ENCODE data around the gene RAB10.

The RAB10 gene

DNA sequence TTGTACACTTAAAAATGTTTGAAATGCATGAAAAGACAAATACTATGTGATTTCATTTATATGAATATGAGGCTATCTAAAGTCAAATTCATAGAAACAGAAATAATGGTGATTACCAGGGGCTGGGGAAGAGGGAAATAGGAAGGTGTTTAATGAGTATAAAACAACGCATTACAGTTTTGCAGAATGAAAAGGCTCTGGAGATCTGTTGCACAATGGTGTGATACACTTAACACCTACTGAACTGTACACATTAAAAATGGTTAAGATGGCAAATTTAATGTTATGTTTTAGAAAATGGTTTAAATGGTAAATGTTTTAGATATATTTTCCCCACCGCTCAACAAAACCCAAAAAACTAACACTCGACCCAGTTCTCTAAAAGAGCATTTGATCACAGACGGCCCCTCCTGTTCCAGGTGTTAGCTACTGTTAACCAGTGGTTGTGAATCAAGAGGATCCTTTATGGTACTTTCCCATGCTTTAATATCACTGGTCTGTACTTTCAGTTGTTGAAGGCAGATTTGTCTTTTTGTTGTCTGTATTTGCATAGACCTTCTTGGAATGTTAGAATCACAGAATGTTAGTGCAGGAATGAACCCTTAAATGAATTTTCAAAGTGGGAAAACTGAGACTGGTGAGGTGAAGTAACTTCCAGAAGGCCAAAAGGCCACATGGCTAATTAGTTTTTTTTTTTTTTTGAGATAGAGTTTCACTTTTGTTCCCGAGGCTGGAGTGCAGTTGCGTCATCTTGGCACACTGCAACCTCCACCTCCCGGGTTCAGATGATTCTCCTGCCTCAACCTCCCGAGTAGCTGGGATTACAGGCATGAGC is 10.2 kb downstream of the RAB10 start:
- Histone ChIP-seq H3K4me3 (no peak overlapping the region), H3K27ac (peak overlapping the region in 3 of 21 experiments; percentile 5 to 48 (median 8))

DNA sequence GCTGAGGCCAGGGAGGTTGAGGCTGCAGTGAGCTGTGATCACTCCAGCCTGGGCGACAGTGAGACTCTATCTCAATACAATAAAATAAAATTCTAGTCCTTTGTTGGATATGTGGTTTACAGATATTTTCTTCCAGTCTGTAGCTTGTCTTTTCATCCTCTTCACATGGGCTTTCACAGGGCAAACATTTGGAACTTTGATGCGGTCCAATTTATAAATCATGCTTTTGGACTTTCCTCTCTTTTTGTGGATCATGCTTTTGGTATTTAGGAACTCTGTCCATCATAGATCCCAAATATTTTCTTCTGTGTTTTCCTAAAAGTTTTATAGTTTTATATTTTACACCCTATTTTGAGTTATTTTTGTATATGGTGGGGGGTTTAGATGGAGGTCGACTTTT is 14.9 kb downstream of the RAB10 start:
- no peak overlapping the region for H3K4me3 ChIP-seq
- no peak overlapping the region for H3K27ac ChIP-seq

DNA sequence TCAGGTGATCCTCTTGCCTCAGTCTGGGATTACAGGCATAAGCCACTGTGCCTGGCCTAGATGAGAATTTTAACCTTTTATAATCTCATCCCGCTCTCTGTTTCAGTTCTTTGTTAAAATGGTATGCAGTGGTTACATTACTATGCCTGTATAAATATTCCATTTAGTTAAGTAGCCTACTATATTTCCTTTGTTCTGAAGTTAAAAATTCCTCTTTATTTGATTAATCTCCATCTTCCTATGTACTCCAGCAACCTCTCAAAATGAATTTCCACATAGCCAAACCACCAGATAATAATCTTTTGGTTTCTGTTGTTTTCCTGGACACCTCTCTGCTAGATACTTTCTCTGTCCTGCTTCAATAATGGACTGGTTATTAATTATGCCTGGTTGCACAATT is 15.8 kb downstream of the RAB10 start:
- no peak overlapping the region for H3K4me3 ChIP-seq
- H3K27ac ChIP-seq, result no peak overlapping the region

DNA sequence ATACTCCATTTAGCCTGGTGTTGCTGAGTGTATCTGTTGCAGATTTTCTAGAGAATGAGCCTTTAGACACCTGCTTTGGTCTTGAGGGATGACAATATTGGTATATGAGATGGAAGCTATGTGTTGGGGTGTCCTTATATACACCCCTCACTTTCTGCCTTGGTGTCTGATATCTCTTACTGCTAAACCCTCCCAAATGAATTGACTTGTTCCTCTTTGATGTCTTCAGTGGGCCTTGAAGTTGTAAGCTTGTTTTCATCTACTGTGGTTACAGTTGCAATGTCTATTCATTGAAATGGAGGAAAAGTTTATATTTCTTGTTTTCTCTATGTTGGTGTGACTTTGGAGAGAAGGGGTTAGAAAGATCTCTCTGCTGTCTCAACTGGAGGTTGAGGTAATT is 18.9 kb downstream of the RAB10 start:
- H3K4me3 ChIP-seq, result no peak overlapping the region
- H3K27ac ChIP-seq, result no peak overlapping the region

DNA sequence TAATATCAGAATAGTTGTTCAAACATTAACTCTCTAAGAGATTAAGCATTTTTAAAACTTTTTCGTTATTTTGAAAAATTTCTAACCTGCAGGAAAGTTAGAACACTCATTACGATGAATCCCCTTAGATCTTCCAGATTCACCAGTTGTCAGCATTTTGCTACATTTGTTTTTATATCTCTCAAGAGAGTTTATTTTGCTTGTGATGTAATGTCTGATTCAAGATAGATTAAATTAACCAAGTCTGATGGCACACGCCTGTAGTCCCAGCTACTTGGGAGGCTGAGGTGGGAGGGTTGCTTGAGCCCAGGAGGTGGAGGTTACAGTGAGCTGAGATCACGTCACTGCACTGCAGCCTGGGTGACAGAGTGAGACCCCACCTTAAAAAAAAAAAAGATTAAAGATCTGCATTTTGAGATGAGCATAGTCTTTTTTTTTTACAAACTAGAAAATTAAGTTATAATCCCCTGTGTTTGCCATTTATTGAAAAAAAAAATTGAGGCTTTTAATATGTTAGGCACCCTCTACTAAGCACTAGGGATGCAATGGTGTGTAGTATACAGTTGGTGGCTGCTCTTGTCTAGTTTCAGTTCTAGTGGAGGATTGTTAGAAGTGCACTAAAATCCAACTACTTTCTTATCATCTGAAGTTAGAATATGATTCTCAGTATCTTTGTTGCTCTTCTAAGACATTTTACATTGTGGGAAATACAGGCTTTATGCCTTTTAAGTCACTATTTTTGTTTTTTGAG is 20.9 kb downstream of the RAB10 start:
- Histone ChIP-seq H3K4me3 (no peak overlapping the region), H3K27ac (no peak overlapping the region)

DNA sequence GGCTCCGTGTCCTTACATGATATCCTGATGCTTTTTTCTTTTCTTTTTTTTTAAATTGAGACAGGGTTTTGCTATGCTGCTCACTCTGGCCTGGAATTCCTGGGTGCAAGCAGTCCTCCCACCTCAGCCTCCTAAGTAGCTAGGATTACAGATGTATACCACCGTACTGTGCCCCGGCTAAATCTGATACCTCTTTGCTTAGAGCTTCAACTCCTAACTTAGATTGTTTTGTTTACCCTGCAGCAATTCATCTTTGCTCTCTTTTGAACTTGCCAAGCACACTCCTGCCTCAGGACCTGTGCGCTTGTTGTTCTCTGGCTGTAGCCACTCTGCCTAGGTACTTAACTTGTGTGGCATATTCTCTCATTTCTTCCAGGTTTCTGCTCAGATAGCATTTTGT is 24.5 kb downstream of the RAB10 start:
- no peak overlapping the region for H3K27ac ChIP-seq

DNA sequence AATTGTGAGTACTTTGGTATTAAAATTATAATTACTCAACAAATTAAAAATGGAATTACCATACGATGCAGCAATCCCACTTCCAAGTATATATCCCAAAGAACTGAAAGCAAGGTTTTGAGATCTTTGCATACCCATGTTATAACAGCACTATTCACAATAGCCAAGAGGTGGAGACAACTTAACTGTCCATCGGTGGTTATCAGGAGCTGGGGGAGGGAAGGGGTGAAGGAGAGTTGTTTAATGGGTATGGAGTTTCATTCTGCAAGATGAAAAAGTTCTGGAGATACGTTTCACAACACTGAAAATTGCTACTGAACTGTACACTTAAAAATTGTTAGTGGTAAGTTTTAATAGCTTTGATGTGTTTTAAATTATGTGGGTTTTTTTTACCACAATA is 25.7 kb downstream of the RAB10 start:
- no peak overlapping the region for H3K4me3 ChIP-seq
- H3K27ac ChIP-seq, result no peak overlapping the region

More for the DNA sequence above, 24.5 kb downstream of the RAB10 start:
- H3K4me3 ChIP-seq, result no peak overlapping the region

DNA sequence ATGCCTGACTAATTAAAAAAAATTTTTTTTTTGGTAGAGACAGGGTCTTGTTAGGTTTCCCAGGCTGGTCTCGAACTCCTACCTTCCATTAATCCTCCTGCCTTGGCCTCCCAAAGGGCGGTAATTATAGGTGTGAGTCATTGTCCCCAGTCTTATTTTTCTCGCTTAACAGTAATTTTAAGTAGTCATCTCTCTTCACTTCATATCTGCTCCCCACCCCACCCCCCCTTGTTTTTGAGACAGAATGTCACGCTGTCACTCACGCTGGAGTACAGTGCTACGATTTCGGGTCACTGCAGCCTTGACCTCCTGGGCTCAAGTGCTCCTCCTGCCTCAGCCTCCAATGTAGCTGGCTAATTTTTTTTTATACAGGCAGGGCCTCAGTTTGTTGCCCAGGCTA is 27.7 kb downstream of the RAB10 start:
- H3K4me3 ChIP-seq, result no peak overlapping the region
- H3K27ac ChIP-seq, result no peak overlapping the region

DNA sequence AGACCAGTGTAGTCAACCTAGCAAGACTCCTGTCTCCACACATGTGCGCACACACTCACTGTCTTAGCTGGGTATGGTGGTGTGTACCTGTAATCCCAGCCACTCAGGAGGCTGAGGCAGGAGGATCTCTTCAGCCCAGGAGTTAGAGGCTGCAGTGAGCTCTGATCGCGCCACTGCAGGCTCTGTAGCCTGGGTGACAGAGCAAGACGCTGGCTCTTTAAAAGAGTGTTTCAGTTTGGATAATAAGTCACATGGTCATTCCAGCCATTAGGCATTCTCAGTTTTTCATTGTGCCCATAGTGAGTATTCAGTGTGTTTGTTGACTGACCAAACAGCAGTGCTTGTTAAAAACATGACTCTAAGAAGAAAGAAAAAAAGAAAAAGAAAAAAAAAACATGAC is 31.0 kb downstream of the RAB10 start:
- H3K27ac ChIP-seq, result no peak overlapping the region

DNA sequence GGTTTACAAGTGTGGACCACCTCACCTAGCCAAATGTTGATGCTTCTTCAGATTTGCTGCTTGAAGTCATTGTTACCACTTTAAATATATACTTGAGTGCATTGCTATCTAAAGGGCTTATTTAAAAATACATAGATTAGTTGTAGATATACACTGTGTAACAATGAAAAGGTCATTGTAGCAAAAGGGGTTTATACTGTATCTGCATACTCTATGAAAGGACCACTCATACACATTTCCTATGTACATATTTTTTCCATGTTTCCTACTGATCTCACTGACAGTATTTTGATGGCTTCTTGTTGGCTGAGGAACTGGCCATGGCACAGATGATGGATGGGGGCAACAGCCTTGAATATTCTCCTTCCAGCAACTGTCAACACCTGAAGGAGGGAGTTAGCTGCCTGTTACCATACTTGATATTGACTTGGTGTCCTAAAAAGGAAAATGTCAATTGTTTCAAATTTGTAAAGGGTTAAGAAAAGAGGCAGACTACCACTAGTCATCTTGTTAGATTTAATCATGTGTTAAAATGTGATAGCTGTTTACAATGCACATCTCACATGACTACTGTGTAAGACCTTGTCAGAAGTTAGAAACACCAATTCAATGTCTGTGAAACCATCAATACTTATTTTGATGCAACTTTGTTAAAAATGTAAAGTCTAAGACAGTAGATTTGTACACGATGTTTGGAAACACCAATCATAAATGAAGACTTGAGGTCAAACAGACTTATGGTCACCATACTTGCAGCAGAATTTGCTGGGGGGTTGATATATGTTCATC is 33.5 kb downstream of the RAB10 start:
- peak overlapping the region in 7 of 21 experiments; percentile 9 to 72 (median 49) for H3K27ac ChIP-seq
- H3K4me3 ChIP-seq, result no peak overlapping the region

More for the DNA sequence above, 31.0 kb downstream of the RAB10 start:
- H3K4me3 ChIP-seq, result no peak overlapping the region

DNA sequence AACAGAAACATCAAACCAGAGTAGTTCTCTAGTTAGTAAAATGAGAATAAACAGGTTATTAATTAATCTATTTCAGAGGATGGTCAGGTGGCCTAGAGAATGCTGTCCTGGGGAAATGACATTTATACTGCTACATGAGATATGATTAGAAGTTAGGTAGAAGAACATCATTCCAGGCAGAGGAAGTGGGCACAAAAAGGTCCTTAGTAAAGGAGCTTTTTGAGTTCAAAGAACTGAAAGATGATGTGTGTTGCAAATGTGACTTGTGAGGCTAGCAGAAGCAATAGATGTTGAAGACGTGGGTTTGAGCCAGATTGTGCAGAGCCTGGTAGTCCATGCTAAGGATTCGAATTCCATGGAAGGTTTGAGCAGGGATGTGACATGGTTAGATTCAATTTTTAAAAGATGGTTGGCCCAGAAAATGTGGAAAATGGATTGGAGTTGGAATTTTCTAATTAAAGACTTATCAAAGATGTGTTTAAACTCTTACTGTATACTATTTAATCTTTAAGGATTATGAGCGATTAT is 34.2 kb downstream of the RAB10 start:
- H3K27ac ChIP-seq, result peak overlapping the region in 12 of 21 experiments; percentile 0 to 72 (median 50)
- no peak overlapping the region for H3K4me3 ChIP-seq

DNA sequence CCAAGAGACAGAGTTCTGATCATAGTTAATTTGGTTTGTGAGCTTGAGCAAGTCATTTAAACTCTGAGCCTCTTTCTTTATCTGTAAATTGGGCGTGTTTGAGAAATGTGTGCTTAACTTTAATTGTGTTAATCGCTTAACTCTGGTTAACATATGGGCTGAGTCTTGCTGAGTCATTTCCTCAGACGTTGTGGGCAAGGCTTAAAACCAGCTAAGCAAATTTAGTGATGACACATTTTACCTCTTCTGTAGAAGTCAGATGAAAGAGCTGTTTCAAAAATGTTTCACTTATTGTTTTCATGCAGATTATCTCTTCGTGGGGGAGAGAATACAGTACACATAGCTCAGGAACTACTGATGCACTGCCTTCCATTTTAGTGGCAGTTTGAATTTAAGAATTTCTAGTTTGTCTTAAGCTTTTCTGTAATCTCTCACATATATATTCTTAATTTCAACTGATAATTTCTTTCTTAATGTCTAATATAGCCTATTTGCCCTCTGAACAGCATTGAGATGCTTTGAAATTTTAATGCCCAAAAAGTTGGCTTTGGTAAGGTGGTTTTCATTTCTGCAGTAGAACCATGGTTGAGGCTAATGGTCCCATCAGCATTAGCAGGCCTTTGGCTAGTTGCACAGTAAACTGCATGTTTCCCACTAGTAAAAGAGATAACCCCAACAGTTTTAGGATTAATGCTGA is 34.9 kb downstream of the RAB10 start:
- H3K27ac ChIP-seq, result peak overlapping the region in 13 of 21 experiments; percentile 0 to 72 (median 52)

DNA sequence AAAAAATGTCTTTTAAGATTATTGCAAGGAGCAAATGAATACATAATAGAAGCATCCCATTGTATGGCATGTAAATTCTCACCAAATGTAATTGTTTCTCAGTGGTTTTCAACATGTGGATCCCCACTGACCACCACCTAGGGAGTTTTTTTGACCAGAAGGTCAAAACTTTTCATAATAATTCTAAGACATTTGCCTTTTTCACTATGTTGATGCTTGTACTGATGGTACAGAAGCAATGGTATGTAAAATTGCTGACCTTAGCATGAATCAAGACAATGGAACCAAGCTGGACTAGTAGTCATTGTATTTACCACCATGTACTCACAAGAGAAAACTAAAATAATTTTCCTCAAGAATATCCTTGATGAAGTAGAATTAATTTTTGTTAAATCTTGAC is 36.8 kb downstream of the RAB10 start:
- H3K4me3 ChIP-seq, result no peak overlapping the region
- peak overlapping the region in 1 of 21 experiments; percentile 26 for H3K27ac ChIP-seq

More for the DNA sequence above, 34.9 kb downstream of the RAB10 start:
- H3K4me3 ChIP-seq, result no peak overlapping the region

DNA sequence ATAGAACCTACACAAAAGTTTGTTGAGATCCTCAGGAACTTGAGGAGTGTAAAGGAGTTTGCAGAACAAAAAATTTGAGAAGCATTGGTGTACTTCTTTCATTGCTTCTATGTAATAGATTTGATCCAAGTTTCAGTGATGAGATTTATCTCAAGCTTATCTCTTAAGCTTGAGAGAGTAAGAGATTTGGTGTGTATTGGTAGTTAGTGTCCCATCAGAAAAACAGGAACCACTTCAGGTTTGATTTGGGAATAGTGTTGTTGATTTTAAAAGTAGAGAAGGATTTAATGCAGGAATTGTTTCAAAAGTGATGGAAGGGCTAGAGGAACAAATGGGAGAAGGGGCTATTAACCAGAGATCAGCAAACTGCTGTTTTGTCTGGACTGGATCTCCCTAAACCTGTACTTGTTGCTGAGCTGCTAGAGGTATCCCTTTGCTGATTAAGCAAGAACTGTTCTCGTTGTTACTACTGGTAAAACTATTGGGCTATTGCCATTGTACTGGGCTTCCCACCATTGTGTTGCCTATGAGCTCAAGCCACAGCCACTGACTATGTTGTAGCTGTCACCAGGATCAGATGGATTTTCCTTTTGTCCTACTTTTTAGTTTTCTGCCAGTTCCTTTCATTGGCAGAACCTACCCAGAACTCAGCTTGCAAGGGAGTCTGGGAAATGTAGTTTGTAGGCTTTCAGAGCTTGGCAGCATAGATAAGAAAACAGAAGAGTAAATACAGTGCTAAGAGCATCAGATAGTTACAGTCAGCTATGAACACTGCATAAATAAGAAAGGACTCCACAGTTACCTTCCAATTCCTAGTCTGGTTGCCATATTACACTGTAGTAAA is 39.3 kb downstream of the RAB10 start:
- no peak overlapping the region for H3K4me3 ChIP-seq
- no peak overlapping the region for H3K27ac ChIP-seq

DNA sequence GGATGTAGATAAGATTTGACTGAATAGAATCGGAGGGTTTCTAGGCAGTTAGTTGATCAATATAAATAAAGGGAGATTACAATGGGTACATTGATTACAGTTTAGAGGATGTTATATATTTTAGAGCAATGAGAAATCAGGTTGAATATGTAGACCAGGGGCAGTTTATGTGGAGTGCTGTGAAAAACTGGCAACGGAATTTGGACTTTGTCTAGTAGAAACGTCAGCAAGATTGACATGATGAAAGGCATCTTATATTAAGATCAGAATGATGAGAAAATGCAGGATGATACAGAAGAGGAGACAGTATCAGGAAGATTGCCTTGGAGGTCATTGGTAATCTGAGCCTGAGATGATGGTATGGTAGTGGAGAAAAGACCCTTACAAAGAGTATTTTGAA is 39.9 kb downstream of the RAB10 start:
- H3K27ac ChIP-seq, result no peak overlapping the region
- no peak overlapping the region for H3K4me3 ChIP-seq

DNA sequence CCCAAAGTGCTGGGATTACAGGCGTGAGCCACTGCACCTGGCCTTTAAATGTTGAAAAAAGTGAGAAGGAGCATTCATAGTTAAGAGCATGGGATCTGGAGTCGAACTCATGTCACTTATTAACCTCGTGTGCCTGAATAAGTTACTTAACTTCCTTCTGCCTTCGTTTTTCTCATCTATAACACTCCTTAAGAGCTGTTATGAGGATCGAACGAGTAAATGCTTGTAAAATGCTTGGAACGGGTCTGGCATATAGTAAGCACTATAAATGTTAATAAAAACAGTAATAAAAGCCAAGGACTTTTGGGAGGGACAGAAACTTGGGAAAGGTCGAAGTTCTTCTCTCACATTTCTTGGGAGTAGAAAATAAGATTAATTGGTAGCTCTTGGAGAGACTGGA is 40.8 kb downstream of the RAB10 start:
- Histone ChIP-seq H3K4me3 (no peak overlapping the region), H3K27ac (no peak overlapping the region)

DNA sequence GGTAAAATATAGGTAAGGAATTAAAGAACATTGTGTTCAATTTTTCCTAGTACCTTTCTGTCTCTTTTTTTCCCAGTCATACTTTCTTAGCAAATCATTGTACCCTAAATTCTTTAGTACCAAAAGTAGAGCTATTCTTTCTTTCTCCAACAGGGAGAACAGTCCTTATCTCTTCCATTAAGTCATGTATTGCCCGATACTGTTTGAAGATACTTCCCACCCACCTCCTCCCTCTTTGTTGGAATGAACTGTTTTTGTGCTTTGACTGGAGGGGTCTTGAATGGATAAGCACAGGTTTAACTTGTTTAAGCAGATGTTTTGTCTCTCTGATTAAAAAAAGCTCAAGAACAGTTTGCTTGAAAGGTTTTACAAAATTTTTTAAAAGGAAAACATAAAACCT is 41.3 kb downstream of the RAB10 start:
- Histone ChIP-seq H3K4me3 (no peak overlapping the region), H3K27ac (no peak overlapping the region)

DNA sequence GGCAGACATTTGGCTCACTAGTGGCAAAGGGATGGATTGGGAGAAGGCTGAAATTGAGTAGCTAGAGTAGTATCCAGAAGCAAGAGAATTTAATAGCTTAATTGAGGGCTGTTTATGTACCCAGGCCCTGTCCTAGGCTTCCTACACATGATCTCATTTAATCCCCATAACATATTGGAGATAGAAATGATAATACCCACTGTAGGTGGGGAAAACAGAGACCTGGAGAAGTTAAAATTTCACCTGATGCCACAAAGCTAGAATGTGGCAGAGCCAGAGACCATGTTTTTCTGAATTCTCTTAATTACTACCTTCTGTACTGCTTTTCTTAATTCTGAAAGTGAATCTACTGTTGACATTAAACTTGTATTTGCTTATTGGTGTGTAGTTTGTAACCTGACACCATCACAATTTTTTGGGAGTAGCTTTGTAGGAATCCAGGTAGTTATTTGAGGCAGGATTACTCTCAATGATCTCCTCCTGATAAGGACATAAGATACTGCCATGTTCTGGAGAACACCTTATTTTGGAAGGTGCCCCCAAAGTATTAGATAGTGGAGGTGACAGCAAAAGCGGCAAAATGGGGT is 42.2 kb downstream of the RAB10 start:
- Histone ChIP-seq H3K27ac (no peak overlapping the region), H3K4me3 (no peak overlapping the region)

Measured in skin epidermis (tissue), 12 donors.